Prostate gland (tissue), 2 donors: ENCODE data around the gene LUC7L2.
"Not testable (repeated sequence)": the region's sequence is repeated elsewhere in the genome, so short reads cannot be mapped to it uniquely, and the experiment has no call there.

Experiments
- CTCF ChIP-seq, 4 experiments: fragments of 200-600 bp in 2 of 4; fragments of 450-650 bp in 2 of 4; sonication (generic) in 2 of 4; IDR thresholded peaks; 1 replicate in 3 of 4; 2 replicates in 1 of 4; pipeline ENCODE4 v1.5.1; 2016 to 2019; ENCODE audit warnings: antibody characterized with exemption in 4 of 4, mild to moderate bottlenecking in 2 of 4, moderate library complexity in 2 of 4
- POLR2A ChIP-seq: fragments of 450-650 bp; IDR thresholded peaks from one replicate; pipeline ENCODE4 v1.6.1; 2016; ENCODE audit warnings: antibody characterized with exemption, mild to moderate bottlenecking

- TF ChIP-seq CTCF (IDR thresholded peaks at IDR 0.05); POLR2A: not testable (repeated sequence)
Measured at GRCh38 chr7:139468281-139468680, 108.6 kb downstream of the LUC7L2 start.
